HG03280 (cell line): ENCODE measurements around the gene CHPT1.

Experiments
- ATAC-seq: cut with Tn5 transposase; IDR thresholded peaks from one replicate; pipeline ENCODE4 v1.9.1; 2021; ENCODE audit warnings: mild to moderate bottlenecking, moderate library complexity; ENCODE audit not compliant: unreplicated experiment

Gene CHPT1

GRCh38 chr12:101761350-101761749 lies 63.9 kb downstream of the CHPT1 start:
- ATAC-seq: no peak

GRCh38 chr12:101761781-101762180 lies 64.3 kb downstream of the CHPT1 start:
- no peak for ATAC-seq

- no peak for ATAC-seq
Observed at GRCh38 chr12:101763246-101763931, 65.9 kb downstream of the CHPT1 start.

GRCh38 chr12:101764051-101764792 lies 66.8 kb downstream of the CHPT1 start:
- ATAC-seq: no peak

GRCh38 chr12:101767537-101767936 lies 70.1 kb downstream of the CHPT1 start:
- no peak for ATAC-seq

- ATAC-seq: no peak
Observed at GRCh38 chr12:101768781-101769180, 71.3 kb downstream of the CHPT1 start.

- ATAC-seq: no peak
Observed at GRCh38 chr12:101769865-101770264, 72.4 kb downstream of the CHPT1 start.

GRCh38 chr12:101772012-101772775 lies 74.8 kb downstream of the CHPT1 start:
- ATAC-seq: no peak

GRCh38 chr12:101773650-101774162 lies 76.3 kb downstream of the CHPT1 start:
- ATAC-seq: peak; percentile 84

GRCh38 chr12:101775816-101776215 lies 78.4 kb downstream of the CHPT1 start:
- no peak for ATAC-seq

- no peak for ATAC-seq
Observed at GRCh38 chr12:101777485-101777884, 80.0 kb downstream of the CHPT1 start.

GRCh38 chr12:101777978-101778377 lies 80.5 kb downstream of the CHPT1 start:
- ATAC-seq: no peak
